ENCODE measurements around the gene SLX9.

- TF ChIP-seq CTCF (IDR thresholded peaks at IDR 0.05), result no peak
- no peak for TF ChIP-seq ZFX (IDR thresholded peaks at IDR 0.05; ENCODE audit: borderline replicate concordance)
These were observed 40.1 kb downstream of the SLX9 start for GRCh38 chr21:44979687-44980561.
